Activated gamma-delta T cell treated with Interleukin-2 at 50 U/mL for 16 hours (primary cell): ENCODE measurements around the gene APBA3.

Experiments used
- DNase-seq: peaks from one replicate; pipeline ENCODE4 v3.0.0-alpha.2; 2020

The APBA3 gene

GRCh38 chr19:3785938-3786824 is 24.7 kb upstream of the APBA3 start, which contains the start of gene MATK:
Gene MATK (minus strand): TSS chr19:3786381. CDS start chr19:3785135, 1,246 bp downstream.
- no peak for DNase-seq

GRCh38 chr19:3785451-3785937 is 24.0 kb upstream of the APBA3 start:
- no peak for DNase-seq

GRCh38 chr19:3784607-3785450 is 23.3 kb upstream of the APBA3 start:
- no peak for DNase-seq

- DNase-seq, result peak; percentile 59
These were observed 22.4 kb upstream of the APBA3 start for GRCh38 chr19:3783660-3784584.

- DNase-seq, result no peak
These were observed 21.4 kb upstream of the APBA3 start for GRCh38 chr19:3782903-3783302.

GRCh38 chr19:3782330-3782729 is 20.8 kb upstream of the APBA3 start:
- DNase-seq, result no peak

- no peak for DNase-seq
These were observed 20.1 kb upstream of the APBA3 start for GRCh38 chr19:3781603-3782002.

- no peak for DNase-seq
These were observed 19.4 kb upstream of the APBA3 start for GRCh38 chr19:3780786-3781304.

GRCh38 chr19:3778899-3779723 is 17.6 kb upstream of the APBA3 start:
- no peak for DNase-seq

- no peak for DNase-seq
These were observed 16.8 kb upstream of the APBA3 start for GRCh38 chr19:3778104-3778867.

GRCh38 chr19:3776479-3777040 is 15.1 kb upstream of the APBA3 start:
- no peak for DNase-seq

- DNase-seq, result no peak
These were observed 14.3 kb upstream of the APBA3 start for GRCh38 chr19:3775831-3776230.

GRCh38 chr19:3775374-3775711 is 13.9 kb upstream of the APBA3 start:
- DNase-seq, result no peak

- DNase-seq, result no peak
These were observed 13.3 kb upstream of the APBA3 start for GRCh38 chr19:3774621-3775373.

GRCh38 chr19:3773814-3774515 is 12.5 kb upstream of the APBA3 start:
- no peak for DNase-seq

GRCh38 chr19:3771906-3772455 is 10.5 kb upstream of the APBA3 start, which contains the start of gene RAX2:
Gene RAX2 (minus strand): TSS chr19:3772228. CDS start chr19:3771742, 486 bp downstream.
- no peak for DNase-seq

GRCh38 chr19:3771000-3771905 is 9.8 kb upstream of the APBA3 start:
- DNase-seq, result no peak
